Liver (tissue), 3 donors: ENCODE measurements around the gene CDC42.

Source experiments
- MAX ChIP-seq: IDR thresholded peaks from 2 replicates; pipeline ENCODE4 v1.6.1; 2016; ENCODE audit warnings: antibody characterized with exemption
- RAD21 ChIP-seq, 2 donors: IDR thresholded peaks; 2 replicates each; pipeline ENCODE4 v1.6.1; 2016; ENCODE audit warnings: antibody characterized with exemption in 2 of 2, mild to moderate bottlenecking in 2 of 2
- TF ChIP-seq, protein P1 (sequence below): fragments of 150-350 bp; IDR thresholded peaks from 2 replicates; pipeline ENCODE4 v1.5.1; 2017; ENCODE audit warnings: improper control_type of control experiment, low read depth, low read length; ENCODE audit not compliant: missing input control
- donor health status: healthy.
- donor health status: healthy.

DNA sequence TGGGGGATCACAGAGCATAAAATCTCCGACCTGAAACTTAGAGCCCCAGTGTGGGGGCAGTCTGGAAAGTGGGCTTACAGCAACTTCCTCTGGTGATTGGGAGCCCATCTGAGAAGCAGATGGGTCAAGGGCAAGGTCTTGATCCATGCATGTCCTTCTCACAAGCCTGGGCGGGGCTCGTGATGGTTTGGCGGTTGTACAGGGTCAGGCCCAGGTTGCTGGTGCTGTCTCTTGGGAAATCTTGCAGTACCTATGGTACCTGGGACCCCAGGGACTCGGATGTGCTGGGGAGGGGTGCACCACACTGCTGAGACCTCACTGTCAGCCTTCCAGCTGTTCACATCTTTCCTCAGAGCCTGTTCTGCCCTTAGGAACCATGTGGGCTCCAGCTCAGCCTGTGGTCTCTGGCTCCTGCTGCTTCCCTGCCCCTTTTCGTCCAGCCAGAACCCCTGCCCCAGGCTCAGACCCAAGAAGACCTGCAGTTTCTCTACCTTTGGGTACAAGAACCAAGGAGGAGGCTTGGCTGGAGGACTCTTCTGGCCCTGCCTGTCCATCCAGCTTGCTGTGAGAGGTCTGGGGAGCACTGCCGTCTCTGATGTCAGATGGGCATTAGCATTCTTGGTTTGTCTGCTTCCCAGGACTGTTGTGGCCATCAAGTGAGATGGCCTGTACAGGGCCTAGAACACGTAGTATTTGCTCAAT lies 65.9 kb downstream of the CDC42 start:
- TF ChIP-seq, protein P1, sequence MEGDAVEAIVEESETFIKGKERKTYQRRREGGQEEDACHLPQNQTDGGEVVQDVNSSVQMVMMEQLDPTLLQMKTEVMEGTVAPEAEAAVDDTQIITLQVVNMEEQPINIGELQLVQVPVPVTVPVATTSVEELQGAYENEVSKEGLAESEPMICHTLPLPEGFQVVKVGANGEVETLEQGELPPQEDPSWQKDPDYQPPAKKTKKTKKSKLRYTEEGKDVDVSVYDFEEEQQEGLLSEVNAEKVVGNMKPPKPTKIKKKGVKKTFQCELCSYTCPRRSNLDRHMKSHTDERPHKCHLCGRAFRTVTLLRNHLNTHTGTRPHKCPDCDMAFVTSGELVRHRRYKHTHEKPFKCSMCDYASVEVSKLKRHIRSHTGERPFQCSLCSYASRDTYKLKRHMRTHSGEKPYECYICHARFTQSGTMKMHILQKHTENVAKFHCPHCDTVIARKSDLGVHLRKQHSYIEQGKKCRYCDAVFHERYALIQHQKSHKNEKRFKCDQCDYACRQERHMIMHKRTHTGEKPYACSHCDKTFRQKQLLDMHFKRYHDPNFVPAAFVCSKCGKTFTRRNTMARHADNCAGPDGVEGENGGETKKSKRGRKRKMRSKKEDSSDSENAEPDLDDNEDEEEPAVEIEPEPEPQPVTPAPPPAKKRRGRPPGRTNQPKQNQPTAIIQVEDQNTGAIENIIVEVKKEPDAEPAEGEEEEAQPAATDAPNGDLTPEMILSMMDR = no peak
- no peak for TF ChIP-seq RAD21 (IDR thresholded peaks at IDR 0.05)
- TF ChIP-seq MAX = no peak
